B cell (primary cell): Measurements from ENCODE around the gene SLC6A5.

ENCODE experiments used
- CTCF ChIP-seq: fragments of 200-600 bp; IDR thresholded peaks from one replicate; pipeline ENCODE4 v1.8.0; 2022; ENCODE audit warnings: antibody characterized with exemption, mild to moderate bottlenecking
- EZH2 ChIP-seq: IDR thresholded peaks from 2 replicates; pipeline ENCODE4 v1.6.1; 2012; ENCODE audit warnings: borderline replicate concordance, low read depth, mild to moderate bottlenecking, moderate library complexity, low read length; ENCODE audit not compliant: insufficient read depth, poor library complexity, severe bottlenecking

GRCh38 chr11:20596205-20597153 is 2.9 kb upstream of the SLC6A5 start:
- TF ChIP-seq CTCF (no peak), EZH2 (no peak)
